OCI-LY7 (cell line): ENCODE measurements around the gene HEBP1. TPM values are rescaled to one million over a fixed set of nuclear protein-coding genes. Genes with fewer than 3 reads are reported as not detected.

Source experiments
- BruUV-seq: library from RNA; stranded (reverse); fragments of 400-500 nt; replicated peaks from 2 replicates; lab custom pipeline; 2021; lab: Mats Ljungman, UMichigan
- CTCF ChIA-PET: fragments of 300-600 bp; sonication (Branson Sonifier 250); formaldehyde crosslinking; loops from one replicate; lab custom pipeline; 2022; ENCODE audit warnings: antibody characterized with exemption; ENCODE audit not compliant: unreplicated experiment; lab: Charles Lee
- POLR2A ChIA-PET: fragments of 300-600 bp; sonication (Branson Sonifier 250); formaldehyde crosslinking; loops from one replicate; lab custom pipeline; 2022; ENCODE audit warnings: antibody characterized with exemption; lab: Charles Lee
- DNase-seq: peaks from one replicate; pipeline ENCODE4 v3.0.0-alpha.2; 2015; ENCODE audit warnings: low spot score
- H2AFZ ChIP-seq: fragments of 200-600 bp; sonication (generic), shearing (Covaris generic); 2 replicates; pipeline ENCODE4 v1.6.1; 2014; ENCODE audit warnings: mild to moderate bottlenecking, antibody characterized with exemption, low read length, moderate library complexity
- H3K27ac ChIP-seq: fragments of 200-600 bp; sonication (generic); 2 replicates; pipeline ENCODE4 v1.5.1; 2014; ENCODE audit warnings: mixed run types, low read depth, mild to moderate bottlenecking, moderate library complexity, low read length, inconsistent platforms; ENCODE audit not compliant: poor library complexity, severe bottlenecking
- H3K36me3 ChIP-seq: fragments of 200-600 bp; sonication (generic); 2 replicates; pipeline ENCODE4 v1.6.1; 2014; ENCODE audit warnings: mild to moderate bottlenecking, antibody characterized with exemption, low read length, moderate library complexity, mixed read lengths; ENCODE audit not compliant: insufficient read depth
- H3K4me1 ChIP-seq: fragments of 200-600 bp; sonication (generic); 2 replicates; pipeline ENCODE4 v1.5.1; 2014; ENCODE audit warnings: mild to moderate bottlenecking, low read length; ENCODE audit not compliant: insufficient read depth, poor library complexity, severe bottlenecking
- H3K4me2 ChIP-seq: fragments of 200-600 bp; sonication (generic); 2 replicates; pipeline ENCODE4 v1.6.1; 2014; ENCODE audit warnings: mild to moderate bottlenecking, low read length
- H3K4me3 ChIP-seq: fragments of 200-600 bp; sonication (generic); 2 replicates; pipeline ENCODE4 v1.5.1; 2014; ENCODE audit warnings: mild to moderate bottlenecking, low read depth, low read length; ENCODE audit not compliant: poor library complexity, severe bottlenecking
- H3K79me2 ChIP-seq: fragments of 200-600 bp; sonication (generic); 2 replicates; pipeline ENCODE4 v1.6.1; 2016; ENCODE audit warnings: low read depth, mild to moderate bottlenecking, low read length, moderate library complexity, mixed read lengths; ENCODE audit not compliant: insufficient read depth
- H3K9me2 ChIP-seq: fragments of 200-600 bp; sonication (generic); 2 replicates; pipeline ENCODE4 v1.6.1; 2016; ENCODE audit warnings: mild to moderate bottlenecking, low read length, mixed read lengths; ENCODE audit not compliant: insufficient read depth
- H3K9me3 ChIP-seq: fragments of 200-600 bp; sonication (generic); 2 replicates; pipeline ENCODE4 v1.6.1; 2014; ENCODE audit warnings: mild to moderate bottlenecking, mixed run types, low read length, mixed read lengths
- H4K20me1 ChIP-seq: fragments of 200-600 bp; sonication (generic); 2 replicates; pipeline ENCODE4 v1.6.1; 2014; ENCODE audit warnings: mild to moderate bottlenecking, antibody characterized with exemption, low read length, moderate library complexity, mixed read lengths; ENCODE audit not compliant: insufficient read depth
- CTCF ChIP-seq: fragments of 200-600 bp; sonication (generic); conservative IDR thresholded peaks from 2 replicates; pipeline ENCODE4 v1.5.1; 2014; ENCODE audit warnings: mild to moderate bottlenecking, antibody characterized with exemption, low read length, moderate library complexity, mixed read lengths
- EZH2phosphoT487 ChIP-seq: fragments of 200-600 bp; sonication (generic); IDR thresholded peaks from 2 replicates; pipeline ENCODE4 v1.6.1; 2018; ENCODE audit warnings: low read depth, borderline replicate concordance, mild to moderate bottlenecking, mixed run types, antibody characterized with exemption, low read length, moderate library complexity, mixed read lengths
- intact Hi-C: fragments of 100-400 bp; cut with micrococcal nuclease; formaldehyde crosslinking; loops from one replicate; pipeline ENCODE4 v1.10.0; 2022; ENCODE audit not compliant: unreplicated experiment
- total RNA-seq, 2 experiments: library from RNA; depleted of rRNA in 1 of 2; stranded (reverse); fragments of >200 nt in 1 of 2; shearing (Covaris generic) in 1 of 2; gene quantifications; 2 replicates each; pipeline ENCODE4 v1.2.3, GENCODE V29; 2014 to 2022

The HEBP1 gene
- total RNA-seq, 2 experiments from 2014 or later: 0.16 to 1.3 TPM

GRCh38 chr12:13023811-13024530 is 23.9 kb upstream of the HEBP1 start:
- intact Hi-C loops: no loop called here
- Histone ChIP-seq H3K9me2 (no peaks in the 10 kb centered on the region), H3K4me1 (no peaks in the 10 kb centered on the region), H3K36me3 (no peaks in the 10 kb centered on the region), H3K4me2 (no peak overlapping the region), H3K4me3 (no peak overlapping the region), H3K27ac (no peak overlapping the region), H3K79me2 (no peaks in the 10 kb centered on the region), H3K9me3 (no peaks in the 10 kb centered on the region), H2AFZ (no peak overlapping the region), H4K20me1 (no peaks in the 10 kb centered on the region)
- ChIA-PET POLR2A (no interaction called here), CTCF (no interaction called here)
- TF ChIP-seq CTCF (peak; percentile 54), EZH2phosphoT487 (no peak)
- no peak for DNase-seq
- BruUV-seq: no TSS peak

GRCh38 chr12:13022851-13023271 is 22.8 kb upstream of the HEBP1 start:
- no peak overlapping the region for H3K4me3 ChIP-seq
- BruUV-seq: no TSS peak
- no peaks in the 10 kb centered on the region for H3K9me3 ChIP-seq
- DNase-seq: no peak
- no peak overlapping the region for H3K27ac ChIP-seq
- intact Hi-C loops: no loop called here
- ChIA-PET CTCF (no interaction called here), POLR2A (no interaction called here)
- H3K36me3 ChIP-seq: no peaks in the 10 kb centered on the region
- no peaks in the 10 kb centered on the region for H3K9me2 ChIP-seq
- H4K20me1 ChIP-seq: no peaks in the 10 kb centered on the region
- 0 out of 2 replicates have a peak, but pooled peaks have one; percentile 13 for TF ChIP-seq CTCF
- TF ChIP-seq EZH2phosphoT487: no peak
- H3K4me1 ChIP-seq: no peaks in the 10 kb centered on the region
- no peak overlapping the region for H2AFZ ChIP-seq
- no peaks in the 10 kb centered on the region for H3K79me2 ChIP-seq
- no peak overlapping the region for H3K4me2 ChIP-seq

- no peak for DNase-seq
- H3K4me2 ChIP-seq: no peak overlapping the region
- no peak overlapping the region for H2AFZ ChIP-seq
- POLR2A ChIA-PET: no interaction called here
- H3K27ac ChIP-seq: no peak overlapping the region
- intact Hi-C loops: no loop called here
- no peaks in the 10 kb centered on the region for H3K4me1 ChIP-seq
- no peaks in the 10 kb centered on the region for H3K9me2 ChIP-seq
- no peaks in the 10 kb centered on the region for H3K79me2 ChIP-seq
- H3K9me3 ChIP-seq: no peaks in the 10 kb centered on the region
- no peaks in the 10 kb centered on the region for H3K36me3 ChIP-seq
- no peaks in the 10 kb centered on the region for H4K20me1 ChIP-seq
- no TSS peak for BruUV-seq
- TF ChIP-seq EZH2phosphoT487: no peak
- TF ChIP-seq CTCF: no peak
- no peak overlapping the region for H3K4me3 ChIP-seq
- CTCF ChIA-PET: no interaction called here
Measured at GRCh38 chr12:13011098-13011497, 11.0 kb upstream of the HEBP1 start.
